ENCODE data around the gene SAMD3.

Gene SAMD3

GRCh38 chr6:130216620-130217019 lies 6.1 kb downstream of the SAMD3 start:
- no peak for TF ChIP-seq EZH2phosphoT487 (conservative IDR thresholded peaks at IDR 0.05; ENCODE audit: low read length)
- no peak for TF ChIP-seq CTCF (IDR thresholded peaks at IDR 0.05; ENCODE audit: insufficient read depth, low read length, poor library complexity, severe bottlenecking)
- Histone ChIP-seq H3K9me3 (ENCODE audit: insufficient read depth, low read length) (no peaks in the 10 kb centered on the region), H3K4me3 (ENCODE audit: insufficient read depth, low read length, poor library complexity, severe bottlenecking) (no peak overlapping the region), H3K27ac (ENCODE audit: low read depth, low read length) (no peak overlapping the region), H3F3A (ENCODE audit: insufficient read depth) (no peaks in the 10 kb centered on the region), H2AFZ (ENCODE audit: low read depth, low read length, severe bottlenecking) (no peak overlapping the region), H3K4me2 (ENCODE audit: low read depth, low read length, poor library complexity, severe bottlenecking) (no peak overlapping the region), H3K9me2 (replicated peaks; ENCODE audit: insufficient read depth, low read length) (no peaks in the 10 kb centered on the region), H3K27me3 (ENCODE audit: low read length) (no peaks in the 10 kb centered on the region), H3K9ac (ENCODE audit: low read length) (no peak overlapping the region), H3K79me2 (ENCODE audit: insufficient read depth, low read length) (no peaks in the 10 kb centered on the region), H4K20me1 (ENCODE audit: low read depth, low read length) (no peaks in the 10 kb centered on the region), H3K36me3 (ENCODE audit: low read length) (no peaks in the 10 kb centered on the region)

- H3K79me2 ChIP-seq (ENCODE audit: insufficient read depth, low read length): no peaks in the 10 kb centered on the region
- TF ChIP-seq CTCF (IDR thresholded peaks at IDR 0.05; ENCODE audit: insufficient read depth, low read length, poor library complexity, severe bottlenecking): no peak
- no peak for TF ChIP-seq EZH2phosphoT487 (conservative IDR thresholded peaks at IDR 0.05; ENCODE audit: low read length)
- H3K9me2 ChIP-seq (replicated peaks; ENCODE audit: insufficient read depth, low read length): no peaks in the 10 kb centered on the region
- H3K36me3 ChIP-seq (ENCODE audit: low read length): no peaks in the 10 kb centered on the region
- no peaks in the 10 kb centered on the region for H3K9me3 ChIP-seq (ENCODE audit: insufficient read depth, low read length)
- no peak overlapping the region for H3K27ac ChIP-seq (ENCODE audit: low read depth, low read length)
- no peaks in the 10 kb centered on the region for H4K20me1 ChIP-seq (ENCODE audit: low read depth, low read length)
- no peak overlapping the region for H2AFZ ChIP-seq (ENCODE audit: low read depth, low read length, severe bottlenecking)
- H3K4me2 ChIP-seq (ENCODE audit: low read depth, low read length, poor library complexity, severe bottlenecking): no peak overlapping the region
- no peak overlapping the region for H3K4me3 ChIP-seq (ENCODE audit: insufficient read depth, low read length, poor library complexity, severe bottlenecking)
- no peaks in the 10 kb centered on the region for H3F3A ChIP-seq (ENCODE audit: insufficient read depth)
- no peaks in the 10 kb centered on the region for H3K27me3 ChIP-seq (ENCODE audit: low read length)
- H3K9ac ChIP-seq (ENCODE audit: low read length): no peak overlapping the region
These were observed 7.2 kb downstream of the SAMD3 start for GRCh38 chr6:130215526-130215925.

GRCh38 chr6:130212215-130212874 lies 10.4 kb downstream of the SAMD3 start:
- no peaks in the 10 kb centered on the region for H3K79me2 ChIP-seq (ENCODE audit: insufficient read depth, low read length)
- no peaks in the 10 kb centered on the region for H3K9me2 ChIP-seq (replicated peaks; ENCODE audit: insufficient read depth, low read length)
- no peak overlapping the region for H3K4me2 ChIP-seq (ENCODE audit: low read depth, low read length, poor library complexity, severe bottlenecking)
- no peaks in the 10 kb centered on the region for H3K9me3 ChIP-seq (ENCODE audit: insufficient read depth, low read length)
- no peak overlapping the region for H3K27ac ChIP-seq (ENCODE audit: low read depth, low read length)
- no peaks in the 10 kb centered on the region for H3F3A ChIP-seq (ENCODE audit: insufficient read depth)
- no peak overlapping the region for H3K9ac ChIP-seq (ENCODE audit: low read length)
- H3K27me3 ChIP-seq (ENCODE audit: low read length): no peaks in the 10 kb centered on the region
- H2AFZ ChIP-seq (ENCODE audit: low read depth, low read length, severe bottlenecking): no peak overlapping the region
- no peaks in the 10 kb centered on the region for H3K36me3 ChIP-seq (ENCODE audit: low read length)
- H4K20me1 ChIP-seq (ENCODE audit: low read depth, low read length): no peaks in the 10 kb centered on the region
- no peak for TF ChIP-seq EZH2phosphoT487 (conservative IDR thresholded peaks at IDR 0.05; ENCODE audit: low read length)
- no peak for TF ChIP-seq CTCF (IDR thresholded peaks at IDR 0.05; ENCODE audit: insufficient read depth, low read length, poor library complexity, severe bottlenecking)
- no peak overlapping the region for H3K4me3 ChIP-seq (ENCODE audit: insufficient read depth, low read length, poor library complexity, severe bottlenecking)

Data from SU-DHL-6 (cell line).